ENCODE measurements around the gene NUDT22.

DNA sequence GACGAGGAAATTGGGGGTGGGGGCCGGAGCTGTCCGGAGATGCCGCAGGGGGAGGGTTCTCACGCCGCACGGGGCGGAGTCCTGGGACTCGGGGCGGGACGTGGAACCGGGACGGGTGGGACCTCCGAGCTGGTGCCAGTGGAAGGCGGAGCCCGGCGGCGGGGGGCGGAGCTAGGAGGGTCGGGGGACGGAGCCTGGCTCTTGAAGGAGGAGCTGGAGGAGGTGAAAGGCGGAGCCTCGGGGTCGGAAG is 15.1 kb downstream of the NUDT22 start:
- TF ChIP-seq RARB (CRISPR knock-in tag; IDR thresholded peaks at IDR 0.05) (no peak), PPARA (CRISPR knock-in tag; IDR thresholded peaks at IDR 0.05; ENCODE audit: borderline replicate concordance) (no peak), ZC3H10 (CRISPR knock-in tag; IDR thresholded peaks at IDR 0.05) (no peak), ZFP30 (CRISPR knock-in tag; IDR thresholded peaks at IDR 0.05) (no peak)

All from SK-N-SH treated with all-trans-retinoic acid at 6 μM for 48 hours (cell line).